Suppressor macrophage treated with lipopolysaccharide for 4 hours (primary cell): ENCODE measurements around the gene SLC6A18.

Experiments
- DNase-seq: peaks from one replicate; pipeline ENCODE4 v3.0.0-alpha.2; 2020

Gene SLC6A18

GRCh38 chr5:1225081-1225480 is at the start of gene SLC6A18:
Gene SLC6A18 (plus strand): TSS chr5:1225381. CDS start chr5:1225478, 97 bp downstream.
- no peak for DNase-seq

DNA sequence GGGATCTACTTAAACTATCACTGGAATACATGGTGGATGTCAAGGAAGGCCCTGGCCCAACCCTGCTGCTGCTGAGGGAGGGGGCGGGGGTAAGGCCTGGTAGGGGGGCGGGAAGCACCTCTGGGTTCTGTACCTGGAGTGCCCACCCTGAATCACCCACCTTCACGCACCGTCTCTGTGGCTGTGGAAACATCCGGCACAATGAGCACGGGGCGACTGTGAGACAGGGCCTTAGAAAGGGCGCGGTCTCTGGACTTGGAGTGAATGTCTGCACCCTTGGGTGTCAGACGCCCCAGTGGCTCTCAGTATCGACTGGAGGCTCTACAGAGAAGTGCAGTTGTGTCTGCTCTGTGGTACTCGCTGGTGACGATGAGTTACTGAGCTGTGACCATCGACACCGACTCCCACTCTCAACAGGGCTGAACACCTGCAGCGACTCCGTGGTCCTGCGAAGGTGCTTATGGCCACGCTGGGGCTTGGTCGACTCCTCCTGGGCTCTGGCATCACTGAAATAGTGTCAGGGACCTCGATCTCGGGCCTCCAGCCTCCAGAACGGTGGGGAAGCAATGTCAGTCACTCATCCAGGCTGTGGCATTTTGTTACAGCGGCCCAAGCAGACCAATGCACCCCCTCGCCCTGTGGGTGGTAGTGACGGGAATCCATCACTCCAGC is 49.2 kb upstream of the SLC6A18 start:
- no peak for DNase-seq

GRCh38 chr5:1176473-1177391 is 48.4 kb upstream of the SLC6A18 start:
- DNase-seq, result no peak

- DNase-seq, result no peak
Measured at GRCh38 chr5:1177826-1178528, 47.2 kb upstream of the SLC6A18 start.

- no peak for DNase-seq
Measured at GRCh38 chr5:1178529-1179382, 46.4 kb upstream of the SLC6A18 start.

GRCh38 chr5:1179383-1179715 is 45.8 kb upstream of the SLC6A18 start:
- DNase-seq, result no peak

- no peak for DNase-seq
Measured at GRCh38 chr5:1180096-1180495, 45.1 kb upstream of the SLC6A18 start.

DNA sequence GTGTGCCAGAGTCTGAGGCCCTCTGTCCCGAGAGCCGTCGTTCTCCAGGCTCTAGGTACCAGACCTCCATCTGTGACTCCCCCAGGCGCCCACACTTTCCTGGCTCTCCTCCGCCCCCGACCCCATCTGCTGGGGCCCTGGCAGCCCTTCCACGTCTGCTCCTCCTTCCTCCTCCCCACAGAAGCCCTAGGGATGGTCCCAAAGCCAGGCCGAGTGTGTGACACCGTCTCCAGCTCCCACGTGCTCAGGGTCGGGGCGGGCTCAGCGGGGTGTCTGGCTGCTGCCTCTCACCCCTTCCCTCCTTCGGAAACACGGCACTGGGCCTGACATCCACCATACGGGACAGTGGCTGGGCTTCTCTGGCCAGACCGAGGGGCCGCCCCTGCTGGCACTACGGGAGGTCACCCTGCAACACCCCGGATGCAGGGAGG is 44.3 kb upstream of the SLC6A18 start:
- no peak for DNase-seq

DNA sequence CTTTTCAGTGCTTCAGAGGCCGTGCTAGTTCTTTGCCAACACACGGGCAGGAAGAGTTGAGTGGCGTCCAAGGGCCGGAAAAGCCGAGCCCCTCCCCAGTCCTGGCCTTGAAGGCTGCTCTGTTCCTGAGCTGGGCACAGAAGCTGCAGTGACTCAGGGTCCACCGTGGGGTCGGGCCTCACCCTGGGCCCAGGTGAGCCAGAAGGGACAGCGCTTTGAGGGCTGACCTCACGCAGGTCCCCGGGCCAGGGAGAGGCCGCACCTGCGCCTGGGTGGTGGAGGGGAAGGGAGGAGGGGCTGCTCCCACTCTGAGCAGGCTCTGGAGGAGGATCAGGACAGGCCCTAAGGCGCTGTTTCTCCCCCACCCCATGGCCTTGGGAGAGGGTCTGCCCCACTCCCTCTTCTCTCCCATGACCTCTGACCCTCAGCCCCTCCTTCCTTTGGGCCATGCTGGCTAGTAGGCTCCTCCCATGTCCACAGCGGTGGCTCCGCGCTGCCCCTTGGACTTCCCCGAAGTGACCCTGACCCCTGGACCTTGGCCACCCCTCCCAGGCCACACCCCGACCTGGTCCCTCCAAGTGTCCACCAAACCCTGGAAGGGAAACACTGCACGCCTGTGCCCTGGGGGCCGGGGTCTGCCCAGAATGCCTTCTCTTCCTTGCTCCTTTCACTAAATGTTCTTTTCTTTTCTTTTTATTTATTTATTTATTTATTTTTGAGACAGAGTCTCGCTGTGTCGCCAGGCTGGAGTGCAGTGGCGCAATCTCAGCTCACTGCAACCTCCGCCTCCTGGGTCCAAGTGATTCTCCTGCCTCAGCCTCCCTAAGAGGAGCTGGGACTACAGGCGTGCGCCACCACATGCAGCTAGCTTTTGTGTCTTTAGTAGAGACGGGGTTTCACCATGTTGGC is 43.5 kb upstream of the SLC6A18 start:
- DNase-seq, result no peak

DNA sequence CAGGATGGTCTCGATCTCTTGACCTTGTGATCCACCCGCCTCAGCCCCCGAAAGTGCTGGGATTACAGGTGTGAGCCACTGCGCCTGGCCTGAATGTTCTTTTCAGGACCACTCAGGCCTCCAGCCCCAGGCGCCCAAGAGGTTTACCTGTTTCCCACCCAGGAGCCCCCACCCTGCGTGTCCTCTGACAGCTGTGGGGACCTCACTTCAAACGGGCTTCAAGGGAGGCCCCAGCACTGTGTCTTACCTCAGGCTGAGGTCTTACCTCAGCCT is 42.9 kb upstream of the SLC6A18 start:
- DNase-seq, result no peak

GRCh38 chr5:1182633-1183423 is 42.4 kb upstream of the SLC6A18 start:
- no peak for DNase-seq

- no peak for DNase-seq
Measured at GRCh38 chr5:1183424-1184162, 41.6 kb upstream of the SLC6A18 start.

- DNase-seq, result no peak
Measured at GRCh38 chr5:1184163-1184470, 41.1 kb upstream of the SLC6A18 start.

- no peak for DNase-seq
Measured at GRCh38 chr5:1184481-1184880, 40.7 kb upstream of the SLC6A18 start.

- no peak for DNase-seq
Measured at GRCh38 chr5:1185038-1185627, 40.0 kb upstream of the SLC6A18 start.

DNA sequence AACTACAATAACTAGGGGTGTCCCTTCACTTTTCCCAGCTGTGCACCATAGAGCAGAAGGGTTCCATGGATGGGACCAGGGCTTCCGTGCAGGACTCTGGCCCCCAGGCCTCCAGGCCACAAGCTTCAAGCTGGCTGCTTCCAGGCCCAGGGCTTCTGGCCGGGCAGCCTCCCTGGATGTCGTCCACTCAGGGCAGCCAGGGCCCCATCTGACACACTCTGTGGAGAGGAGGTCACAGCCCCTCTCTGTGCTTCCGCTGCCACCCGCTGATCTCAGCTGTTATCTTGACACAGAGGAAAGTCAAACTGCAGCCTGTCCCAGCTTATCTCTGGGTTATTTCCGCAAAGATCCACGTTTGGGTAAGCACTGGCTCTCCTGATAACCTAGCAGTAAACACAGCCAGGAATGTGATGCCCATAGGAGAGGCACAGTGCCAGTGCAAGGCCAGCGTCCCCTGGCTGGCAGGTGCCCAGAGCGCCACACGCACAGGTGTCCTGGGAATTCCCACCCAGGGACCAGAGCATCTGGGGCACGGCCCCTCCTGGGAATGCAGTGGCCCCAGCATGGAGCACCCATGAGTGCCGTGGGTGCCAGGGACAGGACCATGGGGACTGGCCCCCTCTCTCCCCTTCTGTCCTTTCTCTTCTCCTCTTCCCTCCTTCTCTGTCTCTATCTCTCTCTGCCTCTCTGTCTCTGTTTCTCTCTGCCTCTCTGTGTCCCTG is 39.4 kb upstream of the SLC6A18 start:
- no peak for DNase-seq

DNA sequence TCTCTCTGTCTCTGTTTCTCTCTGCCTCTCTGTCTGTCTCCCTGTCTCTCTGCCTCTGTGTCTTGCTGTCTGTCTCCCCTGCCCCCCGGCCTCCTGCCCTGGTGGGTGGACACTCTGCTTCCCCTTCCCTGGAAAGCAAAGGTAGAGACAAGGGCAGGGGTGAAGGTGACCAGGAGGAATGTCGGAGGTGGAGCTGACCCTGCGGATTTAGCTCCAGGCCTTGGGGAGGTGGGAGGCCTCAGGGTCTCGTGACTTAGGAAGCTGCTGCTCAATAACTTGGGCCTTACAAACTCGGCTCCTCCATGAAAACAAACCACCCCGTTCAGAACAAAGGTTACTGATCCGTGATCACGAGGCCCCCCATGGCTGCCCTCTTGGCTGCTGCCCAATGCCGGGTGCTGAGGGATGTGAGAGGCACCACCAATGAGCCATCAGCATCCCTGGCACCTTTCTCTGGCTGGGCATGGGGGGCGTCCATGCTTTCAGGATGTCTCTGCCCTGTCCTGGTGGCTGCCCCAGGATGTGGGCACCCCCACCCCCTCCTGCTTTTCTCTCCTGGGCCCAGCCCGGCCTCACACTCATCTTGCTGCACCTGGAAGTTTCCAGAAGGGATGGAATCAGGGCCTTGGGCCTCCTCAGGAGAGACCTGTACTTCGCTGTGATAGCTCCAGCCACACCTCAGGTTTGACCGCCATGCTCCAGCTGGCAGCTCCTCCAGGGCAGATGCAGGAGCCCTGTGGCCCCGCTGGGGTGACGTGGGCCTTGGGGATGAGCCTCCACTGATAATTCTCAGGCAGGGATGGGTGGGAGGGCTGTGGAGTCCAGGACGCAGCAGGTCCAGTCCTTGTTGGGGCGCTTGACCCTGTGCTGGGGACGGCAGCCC is 38.6 kb upstream of the SLC6A18 start:
- no peak for DNase-seq

GRCh38 chr5:1187234-1187949 is 37.8 kb upstream of the SLC6A18 start:
- DNase-seq, result no peak
